C4-2B (cell line): Measurements from ENCODE around the gene BCL2L14.

ENCODE experiments used
- CTCF ChIP-seq: fragments of 450-650 bp; conservative IDR thresholded peaks from 2 replicates; pipeline ENCODE4 v1.5.1; 2017; ENCODE audit warnings: mild to moderate bottlenecking
- ZFX ChIP-seq: fragments of 450-650 bp; IDR thresholded peaks from 2 replicates; pipeline ENCODE4 v1.6.1; 2017

DNA sequence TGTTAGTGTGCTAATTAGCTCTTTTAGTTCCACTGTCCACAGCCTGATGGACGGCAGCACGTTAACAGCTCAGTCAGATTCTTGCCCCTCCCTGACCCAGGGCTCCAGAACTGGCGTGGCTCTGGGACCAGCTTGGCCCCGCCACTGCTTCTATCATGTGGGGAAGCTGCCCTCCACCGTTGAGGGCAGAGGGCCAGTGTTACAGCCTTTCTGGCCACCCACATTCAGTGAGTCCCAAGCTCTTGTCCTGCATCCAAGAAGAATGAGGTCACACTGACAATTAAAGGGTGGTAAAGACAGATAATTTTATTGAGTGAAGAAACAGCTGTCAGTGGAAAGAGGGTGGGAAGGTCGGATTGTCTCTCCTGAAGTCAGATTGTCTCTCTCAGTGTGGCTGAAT lies 36.9 kb downstream of the BCL2L14 start:
- TF ChIP-seq CTCF: no peak
- TF ChIP-seq ZFX: no peak
